ENCODE measurements around the gene NAE1.
"Not testable (repeated sequence)": the region's sequence is repeated elsewhere in the genome, so short reads cannot be mapped to it uniquely, and the experiment has no call there.

NAE1 gene

DNA sequence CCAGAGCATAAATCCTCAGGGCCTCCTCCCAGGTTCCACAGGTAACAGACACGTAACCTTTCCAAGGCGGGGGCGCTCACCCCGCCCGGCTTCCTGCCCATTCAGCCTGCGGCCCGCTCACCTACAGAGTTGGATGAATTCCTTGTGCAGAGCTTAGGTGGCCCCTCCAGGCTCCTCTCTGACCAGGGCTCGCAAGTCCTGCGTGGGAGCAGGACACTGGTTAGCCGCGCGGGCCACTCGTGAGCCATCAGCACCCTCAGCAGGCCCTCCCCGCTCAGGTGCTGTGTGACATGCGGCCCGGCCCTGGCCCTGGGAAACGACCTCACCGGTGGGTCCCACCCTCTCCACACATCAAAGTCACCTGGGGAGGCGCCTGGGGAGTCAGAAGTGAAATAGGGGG, 29.9 kb downstream of the NAE1 start:
- DNase-seq: no peak

GRCh38 chr16:66798161-66798560, 32.6 kb downstream of the NAE1 start:
- no peak for DNase-seq

DNA sequence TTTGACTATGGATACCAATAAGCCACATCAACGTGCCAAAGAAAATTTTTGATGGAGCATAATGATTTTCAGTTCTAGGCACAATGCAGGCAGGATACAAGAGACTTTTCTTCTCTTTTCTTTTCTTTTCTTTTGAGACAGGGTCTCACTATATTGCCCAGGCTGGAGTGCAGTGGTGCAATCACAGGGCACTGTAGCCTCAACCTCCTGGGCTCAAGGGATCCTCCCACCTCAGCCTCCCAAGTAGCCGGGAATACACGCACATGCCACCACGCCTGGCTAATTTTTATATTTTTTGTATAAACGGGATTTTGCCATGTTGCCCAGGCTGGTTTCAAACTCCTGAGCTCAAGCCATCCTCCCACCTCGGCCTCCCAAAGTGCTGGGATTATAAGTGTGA, 36.8 kb downstream of the NAE1 start:
- not testable (repeated sequence) for DNase-seq

GRCh38 chr16:66790130-66790733, 40.5 kb downstream of the NAE1 start:
- no peak for DNase-seq

DNA sequence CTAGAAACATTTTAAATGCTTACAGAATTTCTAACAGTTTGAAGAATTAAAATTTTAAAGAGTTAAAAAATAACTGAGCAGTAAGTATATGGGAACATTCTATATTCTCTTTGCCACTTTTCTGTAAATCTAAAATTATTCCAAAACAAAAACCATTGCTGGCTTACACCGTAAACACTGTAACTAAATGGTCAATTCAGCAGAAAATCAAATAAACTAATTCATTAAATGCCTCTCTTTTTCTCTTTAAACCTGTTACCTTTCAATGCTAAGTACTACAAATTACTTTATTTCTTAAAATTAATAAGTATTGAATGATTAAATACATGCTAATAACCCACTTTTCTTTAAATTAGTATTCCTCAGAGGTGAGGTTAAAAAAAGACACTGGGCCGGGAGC, 43.3 kb downstream of the NAE1 start:
- DNase-seq: no peak

GRCh38 chr16:66786551-66786950, 44.2 kb downstream of the NAE1 start:
- no peak for DNase-seq

DNA sequence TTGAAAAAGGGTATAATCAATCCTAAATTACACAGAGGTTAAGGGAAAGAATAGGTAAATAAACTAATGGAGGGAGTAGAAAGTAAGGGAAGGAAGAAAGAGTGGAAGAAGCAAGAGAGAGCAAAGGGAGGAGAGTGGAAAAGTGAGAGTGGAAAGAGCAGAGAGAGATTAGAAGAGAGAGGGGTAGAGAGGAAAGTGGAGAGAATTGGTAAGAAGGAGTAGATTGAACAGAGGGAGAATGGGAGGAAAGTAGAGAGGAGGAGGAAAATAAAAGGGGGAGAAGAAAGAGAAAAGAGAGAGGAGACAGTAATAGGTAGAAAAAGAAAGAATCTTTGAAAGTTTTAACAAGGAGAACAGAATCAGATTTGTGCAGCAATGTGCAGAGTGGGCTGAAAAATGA, 54.3 kb downstream of the NAE1 start:
- DNase-seq: no peak

DNA sequence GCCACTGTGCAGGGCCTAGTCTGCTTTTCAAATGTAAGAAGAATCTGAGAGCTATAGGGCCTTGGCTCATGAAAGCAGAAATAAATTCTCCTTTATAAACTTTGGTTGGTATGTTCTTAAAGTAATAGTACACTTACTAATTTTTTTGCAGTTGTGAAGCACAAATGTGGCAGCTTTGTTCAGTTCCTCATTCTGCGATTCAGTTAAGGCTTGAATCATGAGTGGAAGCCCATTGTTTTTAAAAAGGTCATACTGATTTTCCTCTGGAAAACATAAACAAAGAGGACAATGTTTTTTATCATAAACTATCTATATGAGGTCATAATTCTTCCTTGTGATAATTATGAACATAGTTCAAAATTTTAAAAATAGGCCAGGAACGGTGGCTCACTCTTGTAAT, 55.8 kb downstream of the NAE1 start:
- no peak for DNase-seq

DNA sequence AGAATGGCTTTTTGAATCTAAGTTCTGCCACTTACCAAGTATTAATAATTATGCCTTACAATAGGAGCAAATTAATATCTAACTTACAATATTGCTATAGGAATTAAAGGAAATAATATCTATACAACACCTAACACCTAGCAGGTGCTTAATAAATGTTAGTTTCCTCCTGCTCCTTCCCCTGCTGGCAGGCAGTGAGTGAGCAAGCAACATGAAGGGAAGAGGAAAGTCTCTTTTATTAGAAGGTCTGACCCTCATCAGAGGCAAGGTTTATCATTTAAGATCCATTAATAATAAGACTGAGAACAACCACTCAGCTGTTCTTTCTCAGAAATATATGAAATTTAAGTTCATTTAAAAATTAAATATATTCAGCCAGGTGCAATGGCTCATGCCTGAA, 72.7 kb downstream of the NAE1 start:
- DNase-seq: no peak

DNA sequence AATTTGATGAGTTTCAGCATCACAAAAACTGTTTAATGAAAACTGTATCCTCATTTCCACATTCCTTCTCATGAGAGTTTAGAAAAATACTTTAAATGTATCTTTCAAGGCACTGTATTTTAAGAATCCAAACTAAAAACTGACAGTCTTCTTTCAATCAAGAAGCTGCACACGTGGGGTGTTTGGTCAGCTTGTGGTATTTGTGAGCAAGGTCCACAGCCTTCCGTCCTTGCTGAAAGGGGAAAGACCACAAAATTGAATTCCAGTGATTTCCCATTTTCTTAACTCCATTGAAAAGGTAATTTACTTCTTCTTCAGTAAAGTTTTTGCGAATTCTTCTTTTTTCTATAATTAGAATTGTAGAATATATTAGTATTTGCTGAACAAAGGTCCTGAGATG, 76.0 kb downstream of the NAE1 start:
- no peak for DNase-seq

DNA sequence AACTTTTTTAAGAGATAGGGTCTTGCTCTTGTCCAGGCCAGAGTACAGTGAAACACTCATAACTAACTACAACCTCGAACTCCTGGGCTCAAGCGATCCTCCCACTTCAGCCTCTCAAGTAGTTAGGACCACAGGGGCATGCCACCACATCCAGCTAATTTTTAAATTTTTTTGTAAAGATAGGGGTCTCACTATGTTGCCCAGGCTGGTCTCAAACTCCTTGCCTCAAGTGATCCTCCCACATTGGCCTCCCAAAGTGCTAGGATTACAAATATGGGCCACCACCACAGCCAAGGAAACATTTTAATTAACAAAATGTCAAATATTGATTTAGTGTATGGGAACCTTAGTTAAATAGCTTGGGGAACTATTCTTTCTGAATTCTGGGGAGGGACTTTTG, 76.6 kb downstream of the NAE1 start:
- DNase-seq: no peak

DNA sequence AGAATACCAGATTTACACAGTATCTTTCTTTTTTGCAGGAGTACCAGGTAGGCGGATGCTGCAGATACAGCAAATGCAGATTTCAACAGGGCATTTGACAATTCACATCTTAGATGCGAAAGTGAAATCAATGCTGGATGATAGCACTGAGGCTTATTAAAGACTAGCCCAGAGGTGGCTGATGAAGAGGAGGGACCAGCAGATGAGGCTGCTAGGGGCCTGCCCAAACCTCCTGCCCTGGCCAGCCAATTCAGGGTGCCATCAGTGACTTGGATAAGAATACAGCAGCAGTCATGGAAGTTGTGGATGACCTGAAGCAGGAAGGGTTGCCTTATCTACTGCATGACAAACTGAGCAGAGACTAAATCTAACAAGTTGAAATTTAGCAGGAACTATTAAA, 77.8 kb downstream of the NAE1 start:
- no peak for DNase-seq
